ENCODE results near the gene RABGAP1.

DNA sequence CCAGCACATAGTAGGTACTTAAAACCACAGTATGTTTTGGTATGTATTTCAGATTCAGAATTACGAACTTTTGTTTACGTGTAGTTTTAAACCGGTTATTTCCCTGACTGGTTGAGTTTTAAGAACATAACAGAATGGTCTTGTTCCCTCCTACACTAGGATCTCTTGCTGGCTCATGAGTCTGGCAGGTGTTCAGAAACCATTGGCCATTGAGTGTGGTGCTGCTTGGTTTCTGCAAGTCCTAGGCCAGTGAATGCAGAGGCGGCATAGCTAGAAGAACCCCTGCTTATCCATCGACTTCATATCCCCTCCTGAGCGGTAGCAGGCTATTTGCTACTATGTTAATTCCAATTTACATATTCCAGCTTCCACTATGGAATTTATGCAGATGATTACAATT is 158.2 kb downstream of the RABGAP1 start:
- no peak for TF ChIP-seq CTCF (IDR thresholded peaks at IDR 0.05; ENCODE audit: insufficient read depth, low read length)
- TF ChIP-seq, protein P1, sequence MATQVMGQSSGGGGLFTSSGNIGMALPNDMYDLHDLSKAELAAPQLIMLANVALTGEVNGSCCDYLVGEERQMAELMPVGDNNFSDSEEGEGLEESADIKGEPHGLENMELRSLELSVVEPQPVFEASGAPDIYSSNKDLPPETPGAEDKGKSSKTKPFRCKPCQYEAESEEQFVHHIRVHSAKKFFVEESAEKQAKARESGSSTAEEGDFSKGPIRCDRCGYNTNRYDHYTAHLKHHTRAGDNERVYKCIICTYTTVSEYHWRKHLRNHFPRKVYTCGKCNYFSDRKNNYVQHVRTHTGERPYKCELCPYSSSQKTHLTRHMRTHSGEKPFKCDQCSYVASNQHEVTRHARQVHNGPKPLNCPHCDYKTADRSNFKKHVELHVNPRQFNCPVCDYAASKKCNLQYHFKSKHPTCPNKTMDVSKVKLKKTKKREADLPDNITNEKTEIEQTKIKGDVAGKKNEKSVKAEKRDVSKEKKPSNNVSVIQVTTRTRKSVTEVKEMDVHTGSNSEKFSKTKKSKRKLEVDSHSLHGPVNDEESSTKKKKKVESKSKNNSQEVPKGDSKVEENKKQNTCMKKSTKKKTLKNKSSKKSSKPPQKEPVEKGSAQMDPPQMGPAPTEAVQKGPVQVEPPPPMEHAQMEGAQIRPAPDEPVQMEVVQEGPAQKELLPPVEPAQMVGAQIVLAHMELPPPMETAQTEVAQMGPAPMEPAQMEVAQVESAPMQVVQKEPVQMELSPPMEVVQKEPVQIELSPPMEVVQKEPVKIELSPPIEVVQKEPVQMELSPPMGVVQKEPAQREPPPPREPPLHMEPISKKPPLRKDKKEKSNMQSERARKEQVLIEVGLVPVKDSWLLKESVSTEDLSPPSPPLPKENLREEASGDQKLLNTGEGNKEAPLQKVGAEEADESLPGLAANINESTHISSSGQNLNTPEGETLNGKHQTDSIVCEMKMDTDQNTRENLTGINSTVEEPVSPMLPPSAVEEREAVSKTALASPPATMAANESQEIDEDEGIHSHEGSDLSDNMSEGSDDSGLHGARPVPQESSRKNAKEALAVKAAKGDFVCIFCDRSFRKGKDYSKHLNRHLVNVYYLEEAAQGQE (IDR thresholded peaks at IDR 0.05; ENCODE audit: insufficient replicate concordance, low read depth) = no peak

Measured in HL-60 (cell line).